Astrocyte (in vitro differentiated cells and primary cell): Measurements from ENCODE around the gene PPP1R15B. TPM values are rescaled to one million over a fixed set of nuclear protein-coding genes. Genes with fewer than 3 reads are reported as not detected.

Experiments
- DNase-seq: peaks from one replicate; pipeline ENCODE4 v3.0.0-alpha.2; 2010; ENCODE audit warnings: low read depth
- FAIRE-seq: peaks from 2 replicates; lab custom pipeline; 2011; peaks lifted over from hg19 to GRCh38; lab: Jason Lieb, UNC
- H2AFZ ChIP-seq: 2 replicates; pipeline ENCODE4 v1.6.0; 2012; ENCODE audit warnings: low read depth, low read length, inconsistent platforms
- H3K27ac ChIP-seq: 2 replicates; pipeline ENCODE4 v1.5.1; 2011; ENCODE audit warnings: low read depth, low read length, inconsistent platforms
- H3K27me3 ChIP-seq: 2 replicates; pipeline ENCODE4 v1.6.0; 2011; ENCODE audit warnings: low read length, inconsistent platforms; ENCODE audit not compliant: insufficient read depth
- H3K36me3 ChIP-seq: 2 replicates; pipeline ENCODE4 v1.5.1; 2011; ENCODE audit warnings: low read length, inconsistent platforms; ENCODE audit not compliant: insufficient read depth
- H3K4me1 ChIP-seq: 2 replicates; pipeline ENCODE4 v1.5.1; 2011; ENCODE audit warnings: low read length, inconsistent platforms; ENCODE audit not compliant: insufficient read depth
- H3K4me2 ChIP-seq: 2 replicates; pipeline ENCODE4 v1.6.0; 2012; ENCODE audit warnings: low read length, inconsistent platforms
- H3K4me3 ChIP-seq: 2 replicates; pipeline ENCODE4 v1.5.1; 2011; ENCODE audit warnings: low read depth, mild to moderate bottlenecking, low read length, inconsistent platforms; ENCODE audit not compliant: insufficient read depth
- H3K79me2 ChIP-seq: 2 replicates; pipeline ENCODE4 v1.6.0; 2012; ENCODE audit warnings: mild to moderate bottlenecking, low read length, inconsistent platforms; ENCODE audit not compliant: insufficient read depth
- H3K9ac ChIP-seq: 2 replicates; pipeline ENCODE4 v1.6.0; 2012; ENCODE audit warnings: mild to moderate bottlenecking, low read length, inconsistent platforms
- H3K9me3 ChIP-seq: 2 replicates; pipeline ENCODE4 v1.5.1; 2012; ENCODE audit warnings: low read depth, mild to moderate bottlenecking, low read length, inconsistent platforms; ENCODE audit not compliant: insufficient read depth
- H4K20me1 ChIP-seq: 2 replicates; pipeline ENCODE4 v1.6.0; 2012; ENCODE audit warnings: low read length, inconsistent platforms; ENCODE audit not compliant: insufficient read depth
- H3K27ac Mint-ChIP-seq: one replicate; pipeline ENCODE4 v1.8.0; 2021; ENCODE audit warnings: mild to moderate bottlenecking, mixed read lengths; ENCODE audit not compliant: unreplicated experiment
- H3K27me3 Mint-ChIP-seq: one replicate; pipeline ENCODE4 v1.8.0; 2021; ENCODE audit warnings: low read depth, mixed read lengths; ENCODE audit not compliant: unreplicated experiment
- H3K36me3 Mint-ChIP-seq: one replicate; pipeline ENCODE4 v1.8.0; 2021; ENCODE audit warnings: low read depth, mixed read lengths; ENCODE audit not compliant: unreplicated experiment
- H3K4me1 Mint-ChIP-seq: one replicate; pipeline ENCODE4 v1.8.0; 2021; ENCODE audit warnings: low read depth, mixed read lengths; ENCODE audit not compliant: unreplicated experiment
- H3K4me3 Mint-ChIP-seq: one replicate; pipeline ENCODE4 v1.8.0; 2021; ENCODE audit warnings: mild to moderate bottlenecking, moderate library complexity, mixed read lengths; ENCODE audit not compliant: unreplicated experiment
- H3K9me3 Mint-ChIP-seq: one replicate; pipeline ENCODE4 v1.8.0; 2021; ENCODE audit warnings: mild to moderate bottlenecking, mixed read lengths; ENCODE audit not compliant: unreplicated experiment
- EZH2 ChIP-seq: IDR thresholded peaks from 2 replicates; pipeline ENCODE4 v1.6.1; 2012; ENCODE audit warnings: mild to moderate bottlenecking, low read length, inconsistent platforms; ENCODE audit not compliant: insufficient read depth
- total RNA-seq: library from RNA; stranded (reverse); gene quantifications from 2 replicates; pipeline ENCODE4 v1.2.1, GENCODE V29; 2021
- TF ChIP-seq, protein P1 (sequence below): IDR thresholded peaks from 2 replicates; pipeline ENCODE4 v1.5.1; 2011; ENCODE audit warnings: low read depth, mild to moderate bottlenecking, inconsistent platforms, low read length, moderate library complexity; ENCODE audit not compliant: insufficient read depth

PPP1R15B gene
- total RNA-seq, 1 donor from 2014 or later: 38.8 TPM

DNA sequence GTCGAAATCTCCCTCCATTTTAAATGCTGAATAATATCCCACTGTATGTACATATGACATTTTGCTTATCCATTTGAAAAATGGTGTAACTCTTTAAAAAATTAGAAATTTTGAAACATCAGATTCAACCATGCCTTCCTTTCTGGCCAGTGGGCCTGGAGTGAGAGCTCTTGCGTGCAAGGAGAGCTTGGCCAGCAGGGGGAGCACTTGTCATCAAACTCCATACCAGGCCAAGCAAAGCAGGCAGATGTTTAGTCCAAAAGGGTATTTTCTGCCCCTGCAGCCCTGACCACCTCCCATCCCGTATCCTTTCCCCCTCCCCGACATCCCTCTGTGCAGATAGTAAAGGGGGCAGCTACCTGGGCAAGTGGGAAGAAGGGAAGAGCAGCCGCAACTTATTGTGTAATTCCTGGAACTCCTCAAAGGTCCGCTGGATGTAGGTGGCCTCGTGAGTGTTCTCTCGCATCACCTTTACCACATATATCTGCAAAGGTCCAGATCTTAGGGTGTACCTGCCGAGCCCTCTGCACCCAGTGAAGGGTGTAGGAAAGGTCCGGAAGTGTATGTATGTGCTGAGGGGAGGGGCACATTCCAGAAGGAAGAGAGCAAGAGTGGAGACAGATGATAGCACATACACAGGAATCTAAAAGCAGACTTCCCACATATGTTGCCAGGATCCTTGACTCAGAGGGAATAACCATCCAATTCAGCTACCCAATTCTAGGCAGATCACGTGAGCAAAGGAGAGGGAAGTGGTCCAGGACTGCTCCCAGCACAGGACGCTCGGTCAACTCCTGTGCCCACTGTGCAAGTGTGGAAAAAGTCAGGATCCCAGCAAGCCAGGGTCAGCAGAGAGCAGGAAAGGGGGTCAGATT, 19.9 kb upstream of the PPP1R15B start:
- Histone ChIP-seq H3K27me3 (no peaks in the 10 kb centered on the region), H3K9me3 (no peaks in the 10 kb centered on the region), H4K20me1 (no peaks in the 10 kb centered on the region), H3K4me1 (no peaks in the 10 kb centered on the region), H3K27ac (no peak overlapping the region), H3K36me3 (no peaks in the 10 kb centered on the region), H3K4me2 (no peak overlapping the region), H3K9ac (no peak overlapping the region), H3K79me2 (no peaks in the 10 kb centered on the region), H2AFZ (no peak overlapping the region), H3K4me3 (no peak overlapping the region)
- no peak overlapping the region for H3K4me3 Mint-ChIP-seq
- peak; percentile 65 for DNase-seq
- peaks cover 3% of the 10 kb centered on the region for H3K9me3 Mint-ChIP-seq
- no peak for FAIRE-seq
- H3K36me3 Mint-ChIP-seq: peaks cover 35% of the 10 kb centered on the region
- peak overlapping the region; percentile 1 for H3K27ac Mint-ChIP-seq
- H3K4me1 Mint-ChIP-seq: peaks cover 6% of the 10 kb centered on the region
- TF ChIP-seq, protein P1, sequence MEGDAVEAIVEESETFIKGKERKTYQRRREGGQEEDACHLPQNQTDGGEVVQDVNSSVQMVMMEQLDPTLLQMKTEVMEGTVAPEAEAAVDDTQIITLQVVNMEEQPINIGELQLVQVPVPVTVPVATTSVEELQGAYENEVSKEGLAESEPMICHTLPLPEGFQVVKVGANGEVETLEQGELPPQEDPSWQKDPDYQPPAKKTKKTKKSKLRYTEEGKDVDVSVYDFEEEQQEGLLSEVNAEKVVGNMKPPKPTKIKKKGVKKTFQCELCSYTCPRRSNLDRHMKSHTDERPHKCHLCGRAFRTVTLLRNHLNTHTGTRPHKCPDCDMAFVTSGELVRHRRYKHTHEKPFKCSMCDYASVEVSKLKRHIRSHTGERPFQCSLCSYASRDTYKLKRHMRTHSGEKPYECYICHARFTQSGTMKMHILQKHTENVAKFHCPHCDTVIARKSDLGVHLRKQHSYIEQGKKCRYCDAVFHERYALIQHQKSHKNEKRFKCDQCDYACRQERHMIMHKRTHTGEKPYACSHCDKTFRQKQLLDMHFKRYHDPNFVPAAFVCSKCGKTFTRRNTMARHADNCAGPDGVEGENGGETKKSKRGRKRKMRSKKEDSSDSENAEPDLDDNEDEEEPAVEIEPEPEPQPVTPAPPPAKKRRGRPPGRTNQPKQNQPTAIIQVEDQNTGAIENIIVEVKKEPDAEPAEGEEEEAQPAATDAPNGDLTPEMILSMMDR: peak; percentile 96
- no peak for TF ChIP-seq EZH2
- H3K27me3 Mint-ChIP-seq: peaks cover 12% of the 10 kb centered on the region

GRCh38 chr1:204429746-204430145, 18.1 kb upstream of the PPP1R15B start:
- H3K4me1 Mint-ChIP-seq: peaks cover 13% of the 10 kb centered on the region
- H3K27ac ChIP-seq: no peak overlapping the region
- DNase-seq (no peak), FAIRE-seq (no peak)
- no peak overlapping the region for H3K27ac Mint-ChIP-seq
- no peak overlapping the region for H3K4me3 Mint-ChIP-seq
- no peak overlapping the region for H2AFZ ChIP-seq
- peaks cover 3% of the 10 kb centered on the region for H3K9me3 Mint-ChIP-seq
- H3K79me2 ChIP-seq: no peaks in the 10 kb centered on the region
- H3K36me3 Mint-ChIP-seq: peaks cover 36% of the 10 kb centered on the region
- no peaks in the 10 kb centered on the region for H3K36me3 ChIP-seq
- peaks cover 10% of the 10 kb centered on the region for H3K27me3 Mint-ChIP-seq
- no peak overlapping the region for H3K4me3 ChIP-seq
- H3K4me1 ChIP-seq: peaks cover 7% of the 10 kb centered on the region
- no peaks in the 10 kb centered on the region for H3K9me3 ChIP-seq
- TF ChIP-seq EZH2: no peak
- TF ChIP-seq, protein P1: no peak
- H4K20me1 ChIP-seq: no peaks in the 10 kb centered on the region
- no peak overlapping the region for H3K4me2 ChIP-seq
- H3K9ac ChIP-seq: no peak overlapping the region
- H3K27me3 ChIP-seq: no peaks in the 10 kb centered on the region
